ENCODE results near the gene GMDS. TPM values are rescaled to one million over a fixed set of nuclear protein-coding genes. Genes with fewer than 3 reads are reported as not detected.

GMDS gene
- total and polyA plus RNA-seq, 2 donors (not counting 3 experiments of a cell fraction or from before 2014, with no cell fraction given), result 9.8 to 23.5 TPM

GRCh38 chr6:2264932-2265331, 19.5 kb upstream of the GMDS start:
- H3K4me2 ChIP-seq (ENCODE audit: insufficient read depth, low read length), result no peak overlapping the region
- ChIA-PET POLR2A (interaction anchor here (0.6 kb wide), 1 partner anchor 34 kb away, joined by 3 read pairs; no protein-coding TSS in a partner anchor), CTCF (interaction anchor here (1.1 kb wide), 1 partner anchor 12 kb away, joined by 4 read pairs; no protein-coding TSS in a partner anchor)
- H3K9me1 ChIP-seq (replicated peaks; ENCODE audit: control insufficient read depth, extremely low read depth, insufficient read depth, low read length), result no peaks in the 10 kb centered on the region
- H3K79me2 ChIP-seq (ENCODE audit: control insufficient read depth, insufficient read depth, low read length), result no peaks in the 10 kb centered on the region
- BruUV-seq (replicated peaks), result no TSS peak
- no peak for FAIRE-seq
- dilution Hi-C loops (cut with MboI; ENCODE audit: extremely low pct_ligation_motif_present, low sequenced_read_pairs) (no loop called here), intact Hi-C loops (cut with micrococcal nuclease) (no loop called here)
- H3K4me3 ChIP-seq (replicated peaks in 1 of 3; ENCODE audit: insufficient read depth in 1 of 3, low read depth in 1 of 3, low read length in 3 of 3), result no peak overlapping the region
- H3K27me3 ChIP-seq (ENCODE audit: control insufficient read depth in 2 of 2, insufficient read depth in 2 of 2, low read length in 2 of 2), result no peaks in the 10 kb centered on the region
- H3K9ac ChIP-seq (replicated peaks; ENCODE audit: extremely low read depth, insufficient read depth, low read length), result no peak overlapping the region
- H3K36me3 ChIP-seq (ENCODE audit: control insufficient read depth in 2 of 2, extremely low read depth in 1 of 2, insufficient read depth in 2 of 2, low read length in 2 of 2), result peaks cover 0 to 2% of the 10 kb centered on the region in 2 experiments
- no peaks in the 10 kb centered on the region for H3K9me3 ChIP-seq (replicated peaks; ENCODE audit: control insufficient read depth, insufficient read depth, low read length)
- H3K27ac ChIP-seq (ENCODE audit: insufficient read depth, low read depth, low read length), result no peak overlapping the region
- no peak for TF ChIP-seq JUN (IDR thresholded peaks at IDR 0.05; ENCODE audit: borderline replicate concordance, insufficient read depth, insufficient read length, low read depth)
- TF ChIP-seq FOS (IDR thresholded peaks at IDR 0.05; ENCODE audit: borderline replicate concordance, insufficient read depth, low read length), result no peak
- no peak for TF ChIP-seq POLR2AphosphoS5 (IDR thresholded peaks at IDR 0.05; ENCODE audit: insufficient read depth, low read depth, low read length)
- TF ChIP-seq, protein P1, sequence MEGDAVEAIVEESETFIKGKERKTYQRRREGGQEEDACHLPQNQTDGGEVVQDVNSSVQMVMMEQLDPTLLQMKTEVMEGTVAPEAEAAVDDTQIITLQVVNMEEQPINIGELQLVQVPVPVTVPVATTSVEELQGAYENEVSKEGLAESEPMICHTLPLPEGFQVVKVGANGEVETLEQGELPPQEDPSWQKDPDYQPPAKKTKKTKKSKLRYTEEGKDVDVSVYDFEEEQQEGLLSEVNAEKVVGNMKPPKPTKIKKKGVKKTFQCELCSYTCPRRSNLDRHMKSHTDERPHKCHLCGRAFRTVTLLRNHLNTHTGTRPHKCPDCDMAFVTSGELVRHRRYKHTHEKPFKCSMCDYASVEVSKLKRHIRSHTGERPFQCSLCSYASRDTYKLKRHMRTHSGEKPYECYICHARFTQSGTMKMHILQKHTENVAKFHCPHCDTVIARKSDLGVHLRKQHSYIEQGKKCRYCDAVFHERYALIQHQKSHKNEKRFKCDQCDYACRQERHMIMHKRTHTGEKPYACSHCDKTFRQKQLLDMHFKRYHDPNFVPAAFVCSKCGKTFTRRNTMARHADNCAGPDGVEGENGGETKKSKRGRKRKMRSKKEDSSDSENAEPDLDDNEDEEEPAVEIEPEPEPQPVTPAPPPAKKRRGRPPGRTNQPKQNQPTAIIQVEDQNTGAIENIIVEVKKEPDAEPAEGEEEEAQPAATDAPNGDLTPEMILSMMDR (IDR thresholded peaks at IDR 0.05; ENCODE audit: extremely low read depth in 1 of 2, insufficient read depth in 1 of 2, low read depth in 1 of 2, low read length in 2 of 2), result no peak
- TF ChIP-seq GATA2 (IDR thresholded peaks at IDR 0.05; ENCODE audit: insufficient read depth, insufficient read length, low read depth, low read length), result no peak
- TF ChIP-seq MYC (IDR thresholded peaks at IDR 0.05; ENCODE audit: low read depth, low read length), result no peak
- no peak for TF ChIP-seq POLR2A (IDR thresholded peaks at IDR 0.05; ENCODE audit: low read depth, low read length)
- TF ChIP-seq, protein P2, sequence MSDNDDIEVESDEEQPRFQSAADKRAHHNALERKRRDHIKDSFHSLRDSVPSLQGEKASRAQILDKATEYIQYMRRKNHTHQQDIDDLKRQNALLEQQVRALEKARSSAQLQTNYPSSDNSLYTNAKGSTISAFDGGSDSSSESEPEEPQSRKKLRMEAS (IDR thresholded peaks at IDR 0.05; ENCODE audit: insufficient read depth, insufficient read length), result no peak
- no peak for TF ChIP-seq EZH2 (IDR thresholded peaks at IDR 0.05; ENCODE audit: borderline replicate concordance, low read depth, low read length, severe bottlenecking)
- no peaks in the 10 kb centered on the region for H3K4me1 ChIP-seq (ENCODE audit: control insufficient read depth, extremely low read depth, insufficient read depth, low read length)
- H4K20me1 ChIP-seq (replicated peaks; ENCODE audit: control insufficient read depth, extremely low read depth, insufficient read depth, low read length), result no peaks in the 10 kb centered on the region
- H2AFZ ChIP-seq (ENCODE audit: low read depth, low read length), result no peak overlapping the region
- DNase-seq (ENCODE audit: low read depth, low spot score), result no peak

All from endothelial cell of umbilical vein (primary cell).